DOHH2 (cell line): Measurements from ENCODE around the gene MED12L.

Source experiments
- H3F3A ChIP-seq: fragments of 200-600 bp; sonication (generic), shearing (Covaris generic); 2 replicates; pipeline ENCODE4 v1.6.0; 2016; ENCODE audit warnings: antibody characterized with exemption, mild to moderate bottlenecking; ENCODE audit not compliant: control insufficient read depth, insufficient read depth
- H3K27ac ChIP-seq: fragments of 200-600 bp; sonication (generic); 2 replicates; pipeline ENCODE4 v1.5.1; 2014; ENCODE audit warnings: low read depth, mild to moderate bottlenecking, low read length, moderate library complexity
- H3K27me3 ChIP-seq: fragments of 200-600 bp; sonication (generic); 2 replicates; pipeline ENCODE4 v1.6.1; 2014; ENCODE audit warnings: mild to moderate bottlenecking, low read length, mixed read lengths; ENCODE audit not compliant: control insufficient read depth
- H3K36me3 ChIP-seq: fragments of 200-600 bp; sonication (generic); 2 replicates; pipeline ENCODE4 v1.6.1; 2014; ENCODE audit warnings: mild to moderate bottlenecking, low read length, moderate library complexity, mixed read lengths; ENCODE audit not compliant: control insufficient read depth
- H3K4me1 ChIP-seq: fragments of 200-600 bp; sonication (generic); 2 replicates; pipeline ENCODE4 v1.6.1; 2014; ENCODE audit warnings: mild to moderate bottlenecking, low read length, mixed read lengths; ENCODE audit not compliant: control insufficient read depth
- H3K4me2 ChIP-seq: fragments of 200-600 bp; sonication (generic); 2 replicates; pipeline ENCODE4 v1.6.0; 2014; ENCODE audit warnings: mild to moderate bottlenecking, low read length, moderate library complexity
- H3K4me3 ChIP-seq: fragments of 200-600 bp; sonication (generic); 2 replicates; pipeline ENCODE4 v1.5.1; 2014; ENCODE audit warnings: mild to moderate bottlenecking, low read length, mixed read lengths
- H3K79me2 ChIP-seq: fragments of 200-600 bp; sonication (generic); 2 replicates; pipeline ENCODE4 v1.6.1; 2014; ENCODE audit warnings: mild to moderate bottlenecking, low read length, mixed read lengths; ENCODE audit not compliant: control insufficient read depth
- H3K9me2 ChIP-seq: fragments of 200-600 bp; sonication (generic); replicated peaks from 2 replicates; pipeline ENCODE4 v1.6.1; 2014; ENCODE audit warnings: mild to moderate bottlenecking, low read length, mixed read lengths; ENCODE audit not compliant: control insufficient read depth
- H3K9me3 ChIP-seq: fragments of 200-600 bp; sonication (generic); 2 replicates; pipeline ENCODE4 v1.6.1; 2014; ENCODE audit warnings: antibody characterized with exemption, low read length, mixed read lengths; ENCODE audit not compliant: control insufficient read depth, insufficient read depth
- H4K20me1 ChIP-seq: fragments of 200-600 bp; sonication (generic); 2 replicates; pipeline ENCODE4 v1.6.0; 2014; ENCODE audit warnings: low read depth, mild to moderate bottlenecking, antibody characterized with exemption, low read length, moderate library complexity; ENCODE audit not compliant: control insufficient read depth, insufficient read depth
- EZH2phosphoT487 ChIP-seq: fragments of 200-600 bp; sonication (generic); IDR thresholded peaks from 2 replicates; pipeline ENCODE4 v1.6.1; 2017; ENCODE audit warnings: borderline replicate concordance, mild to moderate bottlenecking, antibody characterized with exemption, low read length, moderate library complexity, mixed read lengths
- TF ChIP-seq, protein P1 (sequence below): fragments of 200-600 bp; sonication (generic); IDR thresholded peaks from one replicate; pipeline ENCODE4 v1.5.1; 2014; ENCODE audit warnings: antibody characterized with exemption, mild to moderate bottlenecking, low read depth, low read length; ENCODE audit not compliant: poor library complexity, severe bottlenecking

Gene MED12L

DNA sequence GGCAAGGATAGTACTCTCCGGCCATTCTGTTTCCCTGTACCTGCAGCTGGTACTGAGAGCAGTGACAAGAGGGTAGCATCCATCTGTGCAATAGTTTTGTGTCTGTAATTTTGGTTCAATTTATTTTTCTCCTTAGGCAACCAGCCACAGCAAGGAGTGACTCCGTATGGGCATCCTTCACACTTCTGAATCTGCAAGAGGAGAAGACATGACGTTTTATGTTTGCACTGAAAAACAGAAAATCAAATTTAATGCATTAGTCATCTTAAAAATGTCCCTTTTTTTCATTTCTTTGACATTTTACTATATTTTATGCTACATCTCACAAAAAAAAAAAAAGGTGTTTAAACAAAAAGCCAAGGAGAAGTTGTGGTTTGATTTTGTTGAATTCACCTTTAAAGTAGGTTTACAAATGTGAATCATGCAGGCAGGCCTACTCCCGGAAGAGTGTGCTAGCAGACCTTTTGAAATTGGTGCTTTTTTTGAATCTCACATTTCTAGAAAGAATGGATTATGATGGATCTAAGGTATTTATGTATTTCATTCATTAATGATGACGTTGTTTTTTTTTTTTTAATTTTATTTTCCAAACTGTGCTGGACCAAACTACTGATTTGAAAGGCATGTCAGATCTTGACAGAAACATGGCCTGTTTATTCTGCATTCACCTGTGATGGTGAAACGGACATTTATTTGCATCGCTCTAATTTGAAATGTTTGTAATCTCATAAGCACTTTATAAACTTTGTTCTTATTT, 347.3 kb downstream of the MED12L start:
- Histone ChIP-seq H4K20me1 (no peaks in the 10 kb centered on the region), H3K27me3 (no peaks in the 10 kb centered on the region), H3K9me2 (no peaks in the 10 kb centered on the region), H3F3A (no peaks in the 10 kb centered on the region), H3K4me1 (peaks cover 30% of the 10 kb centered on the region), H3K79me2 (no peaks in the 10 kb centered on the region), H3K9me3 (no peaks in the 10 kb centered on the region), H3K36me3 (peaks cover 4% of the 10 kb centered on the region; the same call in 1 of the 2 replicates), H3K4me2 (no peak overlapping the region), H3K27ac (no peak overlapping the region), H3K4me3 (no peak overlapping the region)
- TF ChIP-seq, protein P1, sequence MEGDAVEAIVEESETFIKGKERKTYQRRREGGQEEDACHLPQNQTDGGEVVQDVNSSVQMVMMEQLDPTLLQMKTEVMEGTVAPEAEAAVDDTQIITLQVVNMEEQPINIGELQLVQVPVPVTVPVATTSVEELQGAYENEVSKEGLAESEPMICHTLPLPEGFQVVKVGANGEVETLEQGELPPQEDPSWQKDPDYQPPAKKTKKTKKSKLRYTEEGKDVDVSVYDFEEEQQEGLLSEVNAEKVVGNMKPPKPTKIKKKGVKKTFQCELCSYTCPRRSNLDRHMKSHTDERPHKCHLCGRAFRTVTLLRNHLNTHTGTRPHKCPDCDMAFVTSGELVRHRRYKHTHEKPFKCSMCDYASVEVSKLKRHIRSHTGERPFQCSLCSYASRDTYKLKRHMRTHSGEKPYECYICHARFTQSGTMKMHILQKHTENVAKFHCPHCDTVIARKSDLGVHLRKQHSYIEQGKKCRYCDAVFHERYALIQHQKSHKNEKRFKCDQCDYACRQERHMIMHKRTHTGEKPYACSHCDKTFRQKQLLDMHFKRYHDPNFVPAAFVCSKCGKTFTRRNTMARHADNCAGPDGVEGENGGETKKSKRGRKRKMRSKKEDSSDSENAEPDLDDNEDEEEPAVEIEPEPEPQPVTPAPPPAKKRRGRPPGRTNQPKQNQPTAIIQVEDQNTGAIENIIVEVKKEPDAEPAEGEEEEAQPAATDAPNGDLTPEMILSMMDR = no peak
- TF ChIP-seq EZH2phosphoT487 = no peak

DNA sequence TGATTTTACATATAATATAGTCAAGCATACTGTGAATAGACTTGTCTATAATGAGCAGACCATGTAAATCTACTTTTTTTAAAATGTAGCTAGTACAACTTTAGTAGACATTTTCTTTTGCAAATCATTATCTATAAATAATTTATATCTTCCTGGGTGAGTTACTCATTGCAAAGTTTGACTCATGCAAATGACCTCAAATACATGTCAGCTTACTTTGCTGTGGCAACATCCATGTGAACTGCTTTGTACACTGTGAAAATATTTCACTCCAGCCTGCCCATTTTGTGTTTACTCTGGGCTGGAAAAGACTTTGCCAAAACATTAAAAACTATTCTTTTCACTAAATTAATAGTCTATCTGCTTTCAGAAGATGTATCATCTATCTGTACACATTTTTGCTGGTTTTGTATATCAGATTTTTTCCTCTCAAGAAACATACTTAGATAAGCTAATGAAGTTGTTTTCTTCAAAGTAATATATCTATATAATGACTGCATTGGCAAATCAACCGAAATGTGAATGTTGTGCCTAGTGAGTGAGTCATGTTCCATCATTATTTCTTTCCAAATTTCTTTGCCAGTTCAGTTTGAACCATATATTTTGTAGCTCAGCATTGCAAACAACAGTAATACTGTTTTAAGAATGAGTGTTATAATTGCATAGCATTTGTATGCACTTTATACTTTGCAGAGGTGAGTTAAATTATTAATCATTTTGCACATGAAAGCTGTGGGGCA, 348.9 kb downstream of the MED12L start:
- H3K36me3 ChIP-seq = peaks cover 4% of the 10 kb centered on the region; the same call in 1 of the 2 replicates
- no peaks in the 10 kb centered on the region for H4K20me1 ChIP-seq
- peak overlapping the region; percentile 20 for H3K27ac ChIP-seq
- H3K4me1 ChIP-seq = peaks cover 41% of the 10 kb centered on the region
- H3K9me2 ChIP-seq = no peaks in the 10 kb centered on the region
- no peaks in the 10 kb centered on the region for H3K9me3 ChIP-seq
- peak overlapping the region; percentile 40 for H3K4me2 ChIP-seq
- no peaks in the 10 kb centered on the region for H3F3A ChIP-seq
- H3K79me2 ChIP-seq = no peaks in the 10 kb centered on the region
- H3K27me3 ChIP-seq = no peaks in the 10 kb centered on the region
- no peak for TF ChIP-seq EZH2phosphoT487
- TF ChIP-seq, protein P1 = no peak
- H3K4me3 ChIP-seq = no peak overlapping the region; the same call in 1 of the 2 replicates

DNA sequence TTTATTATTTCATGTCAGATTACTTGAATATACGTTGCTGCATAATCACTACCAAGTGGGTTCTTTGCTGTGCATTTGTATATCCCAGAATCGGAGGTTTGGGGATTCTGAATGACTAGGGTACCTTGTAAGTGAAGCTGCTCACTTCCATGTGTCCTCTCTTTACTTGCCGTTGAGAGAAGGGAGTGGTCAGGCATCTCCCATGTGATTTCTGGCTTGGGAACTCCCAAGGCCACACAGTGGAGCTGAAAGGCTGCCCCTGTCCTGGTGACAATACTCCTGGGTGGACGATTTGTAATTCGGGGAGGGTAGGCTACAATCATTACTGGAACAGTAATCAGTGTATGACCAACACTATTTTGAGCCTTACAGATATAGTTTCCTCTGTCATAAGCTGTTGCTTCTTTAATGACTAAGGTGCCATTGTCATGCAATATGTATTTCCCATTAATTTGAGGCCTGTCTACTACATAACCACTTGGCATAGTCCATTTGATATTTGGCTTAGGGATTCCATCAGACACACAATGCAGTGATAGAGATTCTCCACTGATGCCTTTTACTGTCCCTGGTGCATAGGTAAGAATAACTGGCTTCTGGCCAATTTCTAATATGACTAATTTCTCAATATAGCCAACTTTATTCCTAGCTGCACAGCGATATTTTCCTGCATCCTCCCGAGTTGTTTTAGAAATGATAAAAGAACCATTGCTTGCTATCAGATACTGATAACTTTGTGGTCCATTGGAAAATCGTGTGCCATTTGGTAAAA, 351.4 kb downstream of the MED12L start:
- no peaks in the 10 kb centered on the region for H3F3A ChIP-seq
- peaks cover 4% of the 10 kb centered on the region; the same call in 1 of the 2 replicates for H3K36me3 ChIP-seq
- H4K20me1 ChIP-seq = no peaks in the 10 kb centered on the region
- no peaks in the 10 kb centered on the region for H3K9me2 ChIP-seq
- no peak overlapping the region for H3K4me3 ChIP-seq
- H3K9me3 ChIP-seq = no peaks in the 10 kb centered on the region
- H3K4me2 ChIP-seq = no peak overlapping the region
- no peak for TF ChIP-seq EZH2phosphoT487
- TF ChIP-seq, protein P1 = no peak
- H3K4me1 ChIP-seq = peaks cover 41% of the 10 kb centered on the region
- H3K27ac ChIP-seq = no peak overlapping the region
- no peaks in the 10 kb centered on the region for H3K27me3 ChIP-seq
- H3K79me2 ChIP-seq = no peaks in the 10 kb centered on the region
